ENCODE results near the gene TTC31. TPM values are rescaled to one million over a fixed set of nuclear protein-coding genes. Genes with fewer than 3 reads are reported as not detected.

TTC31 gene
- total RNA-seq, 4 donors from 2014 or later = 20.4 to 45.5 (median 27.4) TPM

DNA sequence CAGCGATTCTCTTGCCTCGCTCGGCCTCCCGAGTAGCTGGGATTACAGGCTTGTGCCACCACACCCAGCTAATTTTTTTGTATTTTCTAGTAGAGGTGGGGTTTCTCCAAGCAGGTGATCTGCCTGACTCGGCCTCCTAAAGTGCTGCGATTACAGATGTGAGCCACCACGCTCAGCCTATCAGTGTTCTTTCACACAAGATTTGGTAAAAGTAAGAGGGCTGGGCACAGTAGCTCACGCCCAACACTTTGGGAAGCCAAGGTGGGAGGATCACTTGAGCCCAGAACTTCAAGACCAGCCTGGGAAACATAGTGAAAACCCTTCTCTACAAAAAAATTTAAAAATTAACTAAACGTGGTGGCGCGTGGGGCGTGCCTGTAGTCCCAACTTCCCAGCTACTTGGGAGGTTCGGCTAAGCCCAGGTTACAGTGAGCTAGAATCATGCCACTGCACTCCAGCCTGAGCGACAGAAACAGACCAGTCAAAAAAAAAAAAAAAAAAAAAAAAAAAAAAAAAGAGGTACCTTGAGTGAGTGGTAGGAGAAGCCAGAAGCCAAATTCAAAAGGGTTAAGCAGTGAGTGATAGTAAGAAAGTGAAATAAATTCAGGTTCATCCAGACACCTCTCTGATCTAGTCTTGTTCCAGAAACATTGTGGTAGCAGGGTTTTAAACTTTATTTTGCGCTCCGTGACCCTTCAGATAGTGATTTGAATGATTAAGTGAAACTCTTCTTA lies 11.4 kb upstream of the TTC31 start:
- WGBS = 58% methylated on average over 16 of the region's 16 CpGs
- H3K4me3 ChIP-seq = peak overlapping the region; percentile 65
- no peaks in the 10 kb centered on the region for H3K9me3 ChIP-seq
- TF ChIP-seq POLR2A (IDR thresholded peaks at IDR 0.05) (no peak), POLR2AphosphoS5 (IDR thresholded peaks at IDR 0.05) (no peak), EP300 (IDR thresholded peaks at IDR 0.05) (no peak)
- TF ChIP-seq, protein P1, sequence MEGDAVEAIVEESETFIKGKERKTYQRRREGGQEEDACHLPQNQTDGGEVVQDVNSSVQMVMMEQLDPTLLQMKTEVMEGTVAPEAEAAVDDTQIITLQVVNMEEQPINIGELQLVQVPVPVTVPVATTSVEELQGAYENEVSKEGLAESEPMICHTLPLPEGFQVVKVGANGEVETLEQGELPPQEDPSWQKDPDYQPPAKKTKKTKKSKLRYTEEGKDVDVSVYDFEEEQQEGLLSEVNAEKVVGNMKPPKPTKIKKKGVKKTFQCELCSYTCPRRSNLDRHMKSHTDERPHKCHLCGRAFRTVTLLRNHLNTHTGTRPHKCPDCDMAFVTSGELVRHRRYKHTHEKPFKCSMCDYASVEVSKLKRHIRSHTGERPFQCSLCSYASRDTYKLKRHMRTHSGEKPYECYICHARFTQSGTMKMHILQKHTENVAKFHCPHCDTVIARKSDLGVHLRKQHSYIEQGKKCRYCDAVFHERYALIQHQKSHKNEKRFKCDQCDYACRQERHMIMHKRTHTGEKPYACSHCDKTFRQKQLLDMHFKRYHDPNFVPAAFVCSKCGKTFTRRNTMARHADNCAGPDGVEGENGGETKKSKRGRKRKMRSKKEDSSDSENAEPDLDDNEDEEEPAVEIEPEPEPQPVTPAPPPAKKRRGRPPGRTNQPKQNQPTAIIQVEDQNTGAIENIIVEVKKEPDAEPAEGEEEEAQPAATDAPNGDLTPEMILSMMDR (IDR thresholded peaks at IDR 0.05) = no peak
- peaks cover 20% of the 10 kb centered on the region for H3K4me1 ChIP-seq
- H3K27ac ChIP-seq = peak overlapping the region; percentile 88
- peaks cover 17% of the 10 kb centered on the region for H3K36me3 ChIP-seq
- H3K27me3 ChIP-seq = no peaks in the 10 kb centered on the region
- DNase-seq (ENCODE audit: low spot score in 2 of 2) = no peak

DNA sequence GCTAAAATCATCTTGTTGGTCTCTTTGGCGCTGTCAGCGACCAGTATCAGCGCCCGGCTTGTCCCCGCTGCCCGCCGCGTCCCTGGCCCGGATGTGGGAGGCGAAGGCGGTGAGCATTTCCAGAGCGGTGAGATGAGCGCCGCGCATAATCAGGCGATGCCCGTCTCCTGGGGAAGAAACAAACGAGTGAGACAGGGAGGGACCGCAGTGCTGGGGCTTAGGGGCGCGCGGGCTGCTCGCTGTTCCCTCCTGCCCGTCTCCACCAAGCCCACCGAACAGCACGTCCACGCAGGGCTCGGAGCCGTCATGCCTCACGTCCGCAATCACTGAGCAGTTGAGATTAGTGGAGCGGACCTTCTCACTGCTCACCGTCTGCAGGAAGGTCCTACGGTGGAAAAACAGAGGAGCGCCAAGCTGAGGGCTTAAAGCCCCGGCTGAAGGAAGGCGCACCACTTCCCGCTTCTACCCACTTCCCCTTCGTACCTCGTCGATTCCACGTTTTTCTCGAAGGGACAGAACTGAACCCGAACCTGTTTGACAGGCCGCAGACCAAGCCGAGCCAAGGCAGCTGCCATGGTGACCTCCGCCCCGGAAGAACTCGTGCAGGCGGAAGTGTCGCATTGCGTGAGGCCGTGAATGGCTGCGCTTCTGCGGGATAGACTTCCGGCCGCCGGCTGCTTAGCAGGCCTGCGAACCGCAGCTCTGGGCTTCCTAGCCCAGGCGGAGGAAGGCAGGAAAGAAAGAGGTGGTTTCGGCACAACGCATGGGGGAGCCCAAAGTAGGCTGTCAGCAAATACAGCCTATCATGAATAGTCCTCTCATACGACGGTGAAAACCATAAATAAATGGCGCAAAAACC lies 10.6 kb upstream of the TTC31 start, which contains the start of gene MRPL53:
TSS of gene MRPL53 (minus strand) at position 595 of the 859 bp plus-strand sequence. CDS start at position 575, 20 bp downstream.
- DNase-seq (ENCODE audit: low spot score in 2 of 2) = peak; percentile 97 to 98
- Histone ChIP-seq H3K4me1 (peaks cover 20% of the 10 kb centered on the region), H3K36me3 (peaks cover 17% of the 10 kb centered on the region), H3K4me3 (peak within 1 kb of the TSS; percentile 65), H3K27me3 (no peaks in the 10 kb centered on the region), H3K9me3 (no peaks in the 10 kb centered on the region), H3K27ac (peak within 1 kb of the TSS; percentile 88)
- TF ChIP-seq EP300 (IDR thresholded peaks at IDR 0.05) = no peak
- TF ChIP-seq POLR2AphosphoS5 (IDR thresholded peaks at IDR 0.05) = peak; percentile 84 to 99 (median 95)
- TF ChIP-seq POLR2A (IDR thresholded peaks at IDR 0.05) = peak in 1 of 2 donors; percentile 73
- TF ChIP-seq, protein P1 (IDR thresholded peaks at IDR 0.05) = no peak
- 1% methylated on average over 43 of the region's 66 CpGs for whole genome bisulfite sequencing

DNA sequence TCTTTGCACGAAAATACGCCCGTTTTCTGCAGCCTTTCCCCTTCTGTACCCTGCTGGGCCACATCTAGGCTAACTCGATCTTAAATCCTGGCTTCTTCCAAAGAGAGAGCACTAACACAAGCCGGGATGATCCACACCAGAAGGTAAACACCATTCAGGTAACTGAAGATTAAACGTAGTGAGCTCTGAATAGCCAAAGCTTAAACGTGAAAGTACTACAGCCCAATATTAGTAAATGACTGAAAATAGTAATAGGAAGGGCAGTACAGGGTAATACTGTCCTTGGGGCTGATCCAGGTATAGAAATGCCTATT lies 10.0 kb upstream of the TTC31 start:
- Histone ChIP-seq H3K9me3 (no peaks in the 10 kb centered on the region), H3K4me1 (peaks cover 20% of the 10 kb centered on the region), H3K36me3 (peaks cover 17% of the 10 kb centered on the region), H3K27ac (peak overlapping the region; percentile 88), H3K4me3 (peak overlapping the region; percentile 65), H3K27me3 (no peaks in the 10 kb centered on the region)
- TF ChIP-seq, protein P1 (IDR thresholded peaks at IDR 0.05) = no peak
- TF ChIP-seq EP300 (IDR thresholded peaks at IDR 0.05) (no peak), POLR2A (IDR thresholded peaks at IDR 0.05) (no peak), POLR2AphosphoS5 (IDR thresholded peaks at IDR 0.05) (no peak)
- WGBS = 11% methylated on average over 7 of the region's 7 CpGs
- DNase-seq (ENCODE audit: low spot score in 2 of 2) = no peak

DNA sequence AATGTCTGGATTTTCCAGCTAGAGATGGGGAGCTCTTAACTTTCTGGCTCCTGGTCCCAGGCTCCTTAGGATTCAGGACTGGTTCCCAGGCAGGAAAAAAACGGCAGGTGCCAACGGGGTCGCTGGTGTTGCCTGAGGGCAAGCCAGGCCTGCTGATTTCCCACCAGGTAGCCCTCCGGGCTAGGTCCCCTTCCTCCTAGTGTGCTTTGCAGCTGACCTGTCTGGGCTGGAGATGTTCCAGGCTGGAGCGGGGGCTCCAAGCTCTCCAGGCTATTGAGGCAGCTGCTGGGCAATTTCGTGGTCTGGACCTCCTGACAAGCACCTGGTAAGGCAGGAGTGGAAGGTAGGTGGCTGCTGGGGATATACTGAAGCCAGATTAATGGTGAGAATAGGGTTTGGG lies 8.4 kb upstream of the TTC31 start:
- Histone ChIP-seq H3K4me3 (no peak overlapping the region), H3K27me3 (no peaks in the 10 kb centered on the region), H3K9me3 (no peaks in the 10 kb centered on the region), H3K4me1 (peaks cover 20% of the 10 kb centered on the region), H3K36me3 (peaks cover 17% of the 10 kb centered on the region), H3K27ac (no peak overlapping the region)
- 71% methylated on average over 1 of the region's 6 CpGs for WGBS
- TF ChIP-seq POLR2AphosphoS5 (IDR thresholded peaks at IDR 0.05) = no peak
- no peak for DNase-seq (ENCODE audit: low spot score in 2 of 2)

DNA sequence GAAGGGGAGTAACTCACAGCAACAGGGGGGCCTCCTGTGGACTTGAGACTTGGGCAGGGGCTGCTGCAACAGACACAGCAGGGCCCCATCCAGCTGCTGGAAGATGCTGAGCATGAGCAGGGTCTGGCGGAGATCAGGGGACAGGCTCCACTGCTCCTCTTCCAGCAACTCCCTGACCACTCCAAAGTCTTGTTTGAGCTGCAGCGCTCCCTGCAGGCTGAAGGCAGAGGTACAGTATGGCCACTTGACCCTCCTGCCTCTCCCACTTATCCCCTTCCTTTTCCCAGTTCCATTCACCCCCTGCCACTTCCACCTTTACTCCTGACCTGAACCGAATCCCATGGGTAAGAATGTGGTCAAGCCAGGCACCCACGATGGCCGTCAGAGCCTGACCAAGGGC lies 8.0 kb upstream of the TTC31 start:
- Histone ChIP-seq H3K4me3 (no peak overlapping the region), H3K4me1 (peaks cover 20% of the 10 kb centered on the region), H3K9me3 (no peaks in the 10 kb centered on the region), H3K36me3 (peaks cover 17% of the 10 kb centered on the region), H3K27me3 (no peaks in the 10 kb centered on the region), H3K27ac (no peak overlapping the region)
- 95% methylated on average over 5 of the region's 5 CpGs for WGBS
- TF ChIP-seq POLR2AphosphoS5 (IDR thresholded peaks at IDR 0.05) (no peak), POLR2A (IDR thresholded peaks at IDR 0.05) (no peak)
- TF ChIP-seq, protein P1 (IDR thresholded peaks at IDR 0.05) = no peak
- DNase-seq (ENCODE audit: low spot score in 2 of 2) = no peak

Data from suprapubic skin (tissue), 4 donors.